ENCODE measurements around the gene GJA3.
A peak's percentile ranks its signal among the peaks of the same experiment; 100 is the strongest.

GJA3 gene

DNA sequence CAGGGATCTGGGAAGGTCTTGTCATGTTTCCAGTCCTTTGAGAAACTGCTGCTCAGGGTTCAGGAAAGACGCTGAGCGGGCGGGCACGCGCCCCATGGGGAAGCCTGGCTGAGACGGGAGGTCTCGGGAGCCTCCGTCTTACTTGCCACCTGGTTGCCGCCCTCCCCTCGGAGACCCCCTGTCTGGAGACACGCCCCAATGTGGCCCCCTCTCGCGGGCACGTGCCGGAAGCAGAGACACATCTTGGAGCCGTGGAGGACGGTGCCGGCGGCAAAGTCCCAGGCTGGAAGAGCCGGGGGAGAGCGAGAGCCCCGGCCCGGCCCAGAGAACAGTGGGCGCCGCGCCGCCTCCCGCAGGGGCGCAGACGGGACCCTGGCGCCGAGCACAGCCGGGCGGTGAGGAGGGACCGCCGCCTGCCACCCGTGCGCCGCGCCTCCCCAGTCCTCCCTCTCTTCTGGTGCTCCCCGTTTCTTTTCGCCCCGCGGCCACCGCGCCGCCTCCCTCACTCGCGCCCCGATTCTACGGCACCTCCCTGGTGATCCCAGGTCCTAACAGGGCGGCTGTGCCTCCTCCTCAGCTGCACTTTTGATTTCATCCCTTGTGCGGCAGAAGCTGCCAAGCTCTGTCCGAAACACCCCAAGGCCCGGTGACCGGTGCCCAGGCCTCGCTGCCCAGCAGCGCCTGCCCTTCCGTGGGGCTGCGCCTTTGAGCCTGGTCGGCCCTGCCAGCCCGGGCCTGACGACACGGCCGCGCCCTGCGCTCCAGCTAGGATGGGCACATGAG lies 16.4 kb upstream of the GJA3 start:
- Histone ChIP-seq H3K9me3 (ENCODE audit: insufficient read depth, low read length) (no peaks in the 10 kb centered on the region), H3K36me3 (replicated peaks; ENCODE audit: low read depth, low read length) (no peaks in the 10 kb centered on the region), H3K9ac (ENCODE audit: low read length) (no peak overlapping the region), H3K4me1 (ENCODE audit: low read length) (peaks cover 32% of the 10 kb centered on the region), H3K4me3 (ENCODE audit: low read length) (no peak overlapping the region), H2AFZ (ENCODE audit: low read depth, low read length) (no peak overlapping the region), H3K27me3 (ENCODE audit: low read depth, low read length) (0 out of 2 replicates have a peak, but pooled peaks cover 3% of the 10 kb centered on the region), H3K79me2 (ENCODE audit: low read length) (no peaks in the 10 kb centered on the region), H3K27ac (ENCODE audit: low read length) (no peak overlapping the region), H3K4me2 (ENCODE audit: low read length) (no peak overlapping the region), H4K20me1 (ENCODE audit: insufficient read depth, low read length) (no peaks in the 10 kb centered on the region)
- TF ChIP-seq, protein P1, sequence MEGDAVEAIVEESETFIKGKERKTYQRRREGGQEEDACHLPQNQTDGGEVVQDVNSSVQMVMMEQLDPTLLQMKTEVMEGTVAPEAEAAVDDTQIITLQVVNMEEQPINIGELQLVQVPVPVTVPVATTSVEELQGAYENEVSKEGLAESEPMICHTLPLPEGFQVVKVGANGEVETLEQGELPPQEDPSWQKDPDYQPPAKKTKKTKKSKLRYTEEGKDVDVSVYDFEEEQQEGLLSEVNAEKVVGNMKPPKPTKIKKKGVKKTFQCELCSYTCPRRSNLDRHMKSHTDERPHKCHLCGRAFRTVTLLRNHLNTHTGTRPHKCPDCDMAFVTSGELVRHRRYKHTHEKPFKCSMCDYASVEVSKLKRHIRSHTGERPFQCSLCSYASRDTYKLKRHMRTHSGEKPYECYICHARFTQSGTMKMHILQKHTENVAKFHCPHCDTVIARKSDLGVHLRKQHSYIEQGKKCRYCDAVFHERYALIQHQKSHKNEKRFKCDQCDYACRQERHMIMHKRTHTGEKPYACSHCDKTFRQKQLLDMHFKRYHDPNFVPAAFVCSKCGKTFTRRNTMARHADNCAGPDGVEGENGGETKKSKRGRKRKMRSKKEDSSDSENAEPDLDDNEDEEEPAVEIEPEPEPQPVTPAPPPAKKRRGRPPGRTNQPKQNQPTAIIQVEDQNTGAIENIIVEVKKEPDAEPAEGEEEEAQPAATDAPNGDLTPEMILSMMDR (IDR thresholded peaks at IDR 0.05; ENCODE audit: low read depth, low read length), result no peak
- no peak for TF ChIP-seq EZH2phosphoT487 (IDR thresholded peaks at IDR 0.05; ENCODE audit: low read depth)

DNA sequence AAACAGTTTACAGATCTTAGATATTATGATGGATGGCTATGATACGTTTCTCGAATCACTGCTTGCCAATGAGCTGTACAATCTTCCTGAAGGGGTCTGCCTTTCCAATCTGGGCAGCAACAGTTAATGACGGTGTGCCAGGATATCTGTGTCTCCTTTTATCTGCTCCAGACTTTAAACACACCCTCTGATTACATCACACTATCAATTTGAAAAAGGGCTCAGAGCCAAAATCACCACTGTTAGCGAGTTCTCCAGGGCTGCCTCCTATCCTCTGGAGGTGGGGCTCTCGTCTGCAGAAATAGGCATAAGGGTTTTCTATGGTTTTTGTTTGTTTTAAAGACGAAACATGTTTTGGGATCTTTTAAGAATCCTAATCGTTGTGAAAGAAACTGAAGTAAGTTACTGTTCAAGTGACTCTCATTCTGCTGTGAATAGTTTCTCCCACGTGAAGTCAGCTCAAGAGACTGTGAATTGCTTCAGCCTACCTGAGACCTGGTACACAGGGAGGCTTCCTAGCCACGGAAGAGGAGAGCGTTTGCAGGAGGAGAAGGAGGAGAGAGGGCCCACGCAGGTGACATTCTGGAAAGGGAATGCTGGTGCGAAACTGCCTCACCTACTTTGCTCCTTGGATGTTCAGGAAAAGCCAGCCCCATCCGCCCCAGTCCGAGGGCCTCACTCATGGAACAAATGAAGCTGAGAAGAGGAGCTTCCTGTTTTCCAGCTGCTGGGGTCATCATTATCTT lies 15.2 kb upstream of the GJA3 start:
- Histone ChIP-seq H3K27ac (ENCODE audit: low read length) (no peak overlapping the region), H3K36me3 (replicated peaks; ENCODE audit: low read depth, low read length) (no peaks in the 10 kb centered on the region), H3K4me2 (ENCODE audit: low read length) (no peak overlapping the region), H4K20me1 (ENCODE audit: insufficient read depth, low read length) (no peaks in the 10 kb centered on the region), H3K79me2 (ENCODE audit: low read length) (no peaks in the 10 kb centered on the region), H3K4me3 (ENCODE audit: low read length) (no peak overlapping the region), H3K27me3 (ENCODE audit: low read depth, low read length) (0 out of 2 replicates have a peak, but pooled peaks cover 3% of the 10 kb centered on the region), H2AFZ (ENCODE audit: low read depth, low read length) (no peak overlapping the region), H3K9me3 (ENCODE audit: insufficient read depth, low read length) (no peaks in the 10 kb centered on the region), H3K4me1 (ENCODE audit: low read length) (peaks cover 28% of the 10 kb centered on the region), H3K9ac (ENCODE audit: low read length) (no peak overlapping the region)
- TF ChIP-seq, protein P1 (IDR thresholded peaks at IDR 0.05; ENCODE audit: low read depth, low read length), result no peak
- TF ChIP-seq EZH2phosphoT487 (IDR thresholded peaks at IDR 0.05; ENCODE audit: low read depth), result no peak

DNA sequence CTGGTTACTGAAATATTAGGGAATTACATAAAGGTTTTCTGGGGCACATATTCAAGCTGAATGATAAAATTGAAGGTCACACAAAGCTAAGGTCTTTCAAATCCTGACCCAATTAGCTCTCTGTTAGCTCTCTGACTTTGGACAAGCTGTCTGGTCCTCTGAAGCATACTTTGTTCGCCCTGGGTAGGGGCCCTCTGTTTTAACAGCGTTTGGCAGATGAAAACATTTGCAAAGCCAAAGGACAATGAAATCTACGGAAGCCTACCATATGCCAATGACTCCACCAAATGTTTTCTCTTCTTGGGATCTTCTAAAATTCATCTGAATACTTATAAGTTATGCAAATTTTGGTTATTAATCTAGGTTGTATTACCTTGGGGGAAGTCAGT lies 14.5 kb upstream of the GJA3 start:
- TF ChIP-seq, protein P1 (IDR thresholded peaks at IDR 0.05; ENCODE audit: low read depth, low read length), result no peak
- TF ChIP-seq EZH2phosphoT487 (IDR thresholded peaks at IDR 0.05; ENCODE audit: low read depth), result no peak
- H4K20me1 ChIP-seq (ENCODE audit: insufficient read depth, low read length), result no peaks in the 10 kb centered on the region
- H3K27me3 ChIP-seq (ENCODE audit: low read depth, low read length), result 0 out of 2 replicates have a peak, but pooled peaks cover 3% of the 10 kb centered on the region
- H3K36me3 ChIP-seq (replicated peaks; ENCODE audit: low read depth, low read length), result no peaks in the 10 kb centered on the region
- H3K27ac ChIP-seq (ENCODE audit: low read length), result no peak overlapping the region
- no peaks in the 10 kb centered on the region for H3K9me3 ChIP-seq (ENCODE audit: insufficient read depth, low read length)
- peak overlapping the region; percentile 63 for H3K4me3 ChIP-seq (ENCODE audit: low read length)
- H3K79me2 ChIP-seq (ENCODE audit: low read length), result no peaks in the 10 kb centered on the region
- peaks cover 28% of the 10 kb centered on the region for H3K4me1 ChIP-seq (ENCODE audit: low read length)
- no peak overlapping the region for H3K9ac ChIP-seq (ENCODE audit: low read length)
- peak overlapping the region; percentile 78 for H3K4me2 ChIP-seq (ENCODE audit: low read length)
- peak overlapping the region; percentile 95 for H2AFZ ChIP-seq (ENCODE audit: low read depth, low read length)

Data from OCI-LY3 (cell line).